ENCODE data around the gene DIAPH1. TPM values are rescaled to one million over a fixed set of nuclear protein-coding genes. Genes with fewer than 3 reads are reported as not detected.

Gene DIAPH1
- total RNA-seq, 2 donors from 2014 or later = 34.8 to 57.7 TPM

DNA sequence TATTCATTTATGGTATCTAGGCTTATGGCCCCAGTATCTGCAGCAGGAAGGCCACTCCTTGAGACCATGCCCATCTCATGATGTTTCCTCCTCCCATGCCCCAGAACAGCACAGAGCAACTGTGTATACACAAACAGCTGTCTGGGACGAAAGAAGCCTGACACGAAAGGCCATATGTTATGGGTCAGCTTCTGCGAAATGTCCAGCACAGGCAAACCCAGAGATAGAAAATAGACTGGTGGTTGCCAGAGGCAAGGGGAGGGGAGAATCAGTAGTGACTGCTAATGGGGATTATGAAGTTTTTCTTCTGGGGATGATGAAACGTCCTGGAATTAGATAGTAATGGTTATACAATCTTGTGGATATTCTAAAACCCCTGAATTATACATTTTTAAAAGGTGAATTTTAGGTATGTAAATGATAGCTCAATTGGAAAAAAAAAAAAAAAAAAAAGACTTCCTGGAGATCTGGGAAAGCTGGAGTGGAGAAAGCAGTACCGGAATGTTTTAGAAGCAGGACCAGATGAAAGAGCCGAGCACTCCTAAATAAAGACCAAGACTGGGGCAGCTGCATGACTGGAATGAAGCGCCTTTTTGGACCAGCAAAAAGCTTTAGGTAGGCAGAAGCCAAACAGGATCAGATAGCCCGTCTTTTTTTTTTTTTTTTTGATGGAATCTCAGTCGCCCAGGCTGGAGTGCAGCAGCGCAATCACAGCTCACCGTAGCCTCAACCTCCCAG lies 100.8 kb downstream of the DIAPH1 start:
- TF ChIP-seq POLR2A (IDR thresholded peaks at IDR 0.05) = no peak
- TF ChIP-seq, protein P1, sequence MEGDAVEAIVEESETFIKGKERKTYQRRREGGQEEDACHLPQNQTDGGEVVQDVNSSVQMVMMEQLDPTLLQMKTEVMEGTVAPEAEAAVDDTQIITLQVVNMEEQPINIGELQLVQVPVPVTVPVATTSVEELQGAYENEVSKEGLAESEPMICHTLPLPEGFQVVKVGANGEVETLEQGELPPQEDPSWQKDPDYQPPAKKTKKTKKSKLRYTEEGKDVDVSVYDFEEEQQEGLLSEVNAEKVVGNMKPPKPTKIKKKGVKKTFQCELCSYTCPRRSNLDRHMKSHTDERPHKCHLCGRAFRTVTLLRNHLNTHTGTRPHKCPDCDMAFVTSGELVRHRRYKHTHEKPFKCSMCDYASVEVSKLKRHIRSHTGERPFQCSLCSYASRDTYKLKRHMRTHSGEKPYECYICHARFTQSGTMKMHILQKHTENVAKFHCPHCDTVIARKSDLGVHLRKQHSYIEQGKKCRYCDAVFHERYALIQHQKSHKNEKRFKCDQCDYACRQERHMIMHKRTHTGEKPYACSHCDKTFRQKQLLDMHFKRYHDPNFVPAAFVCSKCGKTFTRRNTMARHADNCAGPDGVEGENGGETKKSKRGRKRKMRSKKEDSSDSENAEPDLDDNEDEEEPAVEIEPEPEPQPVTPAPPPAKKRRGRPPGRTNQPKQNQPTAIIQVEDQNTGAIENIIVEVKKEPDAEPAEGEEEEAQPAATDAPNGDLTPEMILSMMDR (IDR thresholded peaks at IDR 0.05) = no peak
- no peak for TF ChIP-seq POLR2AphosphoS5 (IDR thresholded peaks at IDR 0.05)
- intact Hi-C loops (cut with DNase I) = no loop called here
- Histone ChIP-seq H3K4me1 (replicated peaks) (peaks cover 4% of the 10 kb centered on the region), H3K9me3 (no peaks in the 10 kb centered on the region), H3K27me3 (replicated peaks; ENCODE audit: insufficient read depth) (no peaks in the 10 kb centered on the region), H3K36me3 (no peaks in the 10 kb centered on the region), H3K27ac (no peak overlapping the region), H3K4me3 (no peak overlapping the region)
- 82% methylated on average over 11 of the region's 11 CpGs for WGBS
- no peak for DNase-seq (ENCODE audit: low spot score)

DNA sequence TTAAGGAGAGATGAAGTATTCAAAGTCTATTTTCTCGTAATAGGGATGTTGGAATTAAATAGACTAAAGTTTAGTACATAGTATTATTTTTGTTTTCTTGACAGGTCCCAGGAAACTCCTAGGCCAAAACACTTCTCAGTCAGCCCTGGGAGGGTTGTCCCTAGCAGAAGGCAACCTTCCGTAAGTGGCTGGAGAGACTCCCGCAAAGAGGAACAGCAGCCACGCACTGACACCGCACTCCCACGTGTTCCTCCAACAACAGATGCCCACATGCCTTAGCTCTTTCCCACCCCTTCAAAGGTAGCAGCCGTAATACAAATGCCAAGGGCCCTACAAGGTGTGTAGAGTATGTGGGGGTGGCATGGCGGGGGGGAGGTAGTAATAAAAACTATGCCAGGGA lies 101.5 kb downstream of the DIAPH1 start:
- Histone ChIP-seq H3K36me3 (no peaks in the 10 kb centered on the region), H3K9me3 (no peaks in the 10 kb centered on the region), H3K27me3 (replicated peaks; ENCODE audit: insufficient read depth) (no peaks in the 10 kb centered on the region), H3K4me1 (replicated peaks) (peaks cover 4% of the 10 kb centered on the region), H3K4me3 (no peak overlapping the region), H3K27ac (no peak overlapping the region)
- no peak for DNase-seq (ENCODE audit: low spot score)
- intact Hi-C loops (cut with DNase I) = no loop called here
- TF ChIP-seq POLR2AphosphoS5 (IDR thresholded peaks at IDR 0.05) (no peak), POLR2A (IDR thresholded peaks at IDR 0.05) (no peak)
- TF ChIP-seq, protein P1 (IDR thresholded peaks at IDR 0.05) = no peak
- 80% methylated on average over 8 of the region's 8 CpGs for WGBS

GRCh38 chr5:141516672-141517025 lies 102.2 kb downstream of the DIAPH1 start:
- Histone ChIP-seq H3K9me3 (no peaks in the 10 kb centered on the region), H3K27ac (no peak overlapping the region), H3K36me3 (no peaks in the 10 kb centered on the region), H3K27me3 (replicated peaks; ENCODE audit: insufficient read depth) (no peaks in the 10 kb centered on the region), H3K4me3 (no peak overlapping the region), H3K4me1 (replicated peaks) (peaks cover 4% of the 10 kb centered on the region)
- WGBS = 83% methylated on average over 8 of the region's 8 CpGs
- intact Hi-C loops (cut with DNase I) = no loop called here
- no peak for DNase-seq (ENCODE audit: low spot score)
- TF ChIP-seq, protein P1 (IDR thresholded peaks at IDR 0.05) = no peak
- TF ChIP-seq POLR2AphosphoS5 (IDR thresholded peaks at IDR 0.05) (no peak), POLR2A (IDR thresholded peaks at IDR 0.05) (no peak)

GRCh38 chr5:141515946-141516671 lies 102.7 kb downstream of the DIAPH1 start:
- no peak for DNase-seq (ENCODE audit: low spot score)
- H3K4me3 ChIP-seq = no peak overlapping the region
- H3K27me3 ChIP-seq (replicated peaks; ENCODE audit: insufficient read depth) = no peaks in the 10 kb centered on the region
- H3K27ac ChIP-seq = peak overlapping the region in 1 of 2 donors; percentile 87
- intact Hi-C loops (cut with DNase I) = no loop called here
- H3K36me3 ChIP-seq = no peaks in the 10 kb centered on the region
- WGBS = 86% methylated on average over 4 of the region's 4 CpGs
- H3K9me3 ChIP-seq = no peaks in the 10 kb centered on the region
- TF ChIP-seq POLR2AphosphoS5 (IDR thresholded peaks at IDR 0.05) (no peak), POLR2A (IDR thresholded peaks at IDR 0.05) (no peak)
- TF ChIP-seq, protein P1 (IDR thresholded peaks at IDR 0.05) = no peak
- peaks cover 4% of the 10 kb centered on the region for H3K4me1 ChIP-seq (replicated peaks)

All from prostate gland (tissue), 2 donors.